NK-92 (cell line): ENCODE measurements around the gene SMARCD3.

Source experiments
- DNase-seq: peaks from one replicate; lab custom pipeline; 2025; ENCODE audit not compliant: unreplicated experiment; lab: John Stamatoyannopoulos, UW

SMARCD3 gene

DNA sequence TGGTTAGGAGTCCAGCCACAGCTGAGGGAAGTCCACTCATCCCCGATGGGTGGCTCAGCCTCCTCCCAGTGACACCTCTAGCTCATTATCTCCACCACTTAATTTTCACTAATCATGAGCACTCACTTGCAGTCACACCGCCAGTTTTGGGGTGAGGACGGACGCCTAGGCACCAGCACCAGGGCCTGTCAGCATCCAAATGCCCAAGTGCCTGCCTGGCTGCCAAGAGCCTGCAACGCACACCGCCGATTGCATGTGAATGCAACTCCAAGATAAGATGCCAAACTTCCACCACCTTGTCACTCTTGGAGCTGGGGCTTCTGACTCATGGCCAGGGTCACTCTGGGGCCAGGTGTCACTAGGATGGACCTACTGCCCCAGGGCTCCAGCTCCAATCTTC lies 24.4 kb upstream of the SMARCD3 start:
- no peak for DNase-seq

DNA sequence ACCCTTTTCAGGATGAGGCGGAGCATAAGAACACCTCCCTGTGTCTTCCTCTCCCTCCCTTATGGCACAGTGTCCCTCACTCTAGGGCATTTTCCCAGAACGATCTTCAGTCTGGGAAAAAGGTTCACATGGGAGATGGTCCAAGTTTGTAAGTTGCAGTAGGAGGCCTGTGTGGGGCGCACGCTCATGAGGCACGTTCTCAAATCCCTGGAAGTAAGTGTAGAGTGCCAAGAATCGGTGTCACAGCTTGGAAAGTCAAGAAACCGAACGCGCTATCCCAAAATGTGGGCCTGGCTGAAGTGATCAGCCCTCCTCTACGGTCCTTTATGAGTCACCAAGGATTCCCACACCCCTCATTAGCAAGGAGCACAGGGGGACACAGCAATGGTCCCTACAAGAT lies 23.9 kb upstream of the SMARCD3 start:
- DNase-seq = no peak

DNA sequence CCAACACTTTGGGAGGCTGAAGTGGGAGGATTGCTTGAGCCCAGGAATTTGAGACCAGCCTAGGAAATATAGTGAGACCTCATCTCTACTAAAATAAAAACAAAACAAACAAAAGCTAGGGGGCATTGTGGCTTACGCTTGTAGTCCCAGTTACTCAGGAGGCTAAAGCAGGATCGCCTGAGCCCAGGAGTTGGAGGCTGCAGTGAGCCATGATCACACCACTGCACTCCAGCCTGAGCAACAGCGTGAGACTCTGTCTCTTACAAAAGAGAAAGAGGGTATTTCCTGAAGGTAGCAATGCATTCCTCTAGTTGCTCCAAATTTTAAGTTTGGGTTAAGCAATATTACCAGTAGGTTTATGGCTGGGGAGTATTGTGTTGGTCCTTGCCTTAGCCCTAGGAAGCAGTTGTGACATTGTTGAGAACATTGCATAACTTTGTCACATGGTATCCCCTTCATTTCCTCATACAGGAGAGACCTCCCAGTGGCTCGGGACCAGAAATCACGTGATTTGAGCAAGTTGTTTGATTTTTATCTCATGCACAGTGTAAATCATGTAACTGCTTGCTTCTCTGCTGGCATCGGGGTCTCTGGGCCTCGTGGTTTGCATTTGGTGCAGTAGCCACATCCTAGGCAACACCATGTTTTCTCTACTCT lies 23.3 kb upstream of the SMARCD3 start:
- DNase-seq = no peak

DNA sequence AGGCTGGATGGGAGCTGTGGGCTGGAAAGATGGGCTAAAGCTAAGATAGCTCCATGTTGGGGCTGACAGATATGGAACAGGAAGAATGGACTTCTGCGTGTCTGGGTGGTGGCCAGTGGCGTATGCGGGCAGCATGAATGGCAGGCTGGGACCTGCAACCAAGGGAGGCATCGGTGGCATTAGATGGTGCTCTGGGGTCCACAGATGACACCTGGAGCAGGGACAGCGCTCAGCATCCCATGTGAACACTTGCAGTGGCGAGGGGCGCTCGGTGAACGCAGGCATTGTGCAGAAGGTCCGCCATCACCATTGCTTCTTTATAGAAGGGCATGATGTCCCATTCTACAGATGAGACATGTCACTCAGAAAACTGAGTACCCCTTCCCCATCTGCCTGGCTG lies 21.0 kb upstream of the SMARCD3 start:
- no peak for DNase-seq

DNA sequence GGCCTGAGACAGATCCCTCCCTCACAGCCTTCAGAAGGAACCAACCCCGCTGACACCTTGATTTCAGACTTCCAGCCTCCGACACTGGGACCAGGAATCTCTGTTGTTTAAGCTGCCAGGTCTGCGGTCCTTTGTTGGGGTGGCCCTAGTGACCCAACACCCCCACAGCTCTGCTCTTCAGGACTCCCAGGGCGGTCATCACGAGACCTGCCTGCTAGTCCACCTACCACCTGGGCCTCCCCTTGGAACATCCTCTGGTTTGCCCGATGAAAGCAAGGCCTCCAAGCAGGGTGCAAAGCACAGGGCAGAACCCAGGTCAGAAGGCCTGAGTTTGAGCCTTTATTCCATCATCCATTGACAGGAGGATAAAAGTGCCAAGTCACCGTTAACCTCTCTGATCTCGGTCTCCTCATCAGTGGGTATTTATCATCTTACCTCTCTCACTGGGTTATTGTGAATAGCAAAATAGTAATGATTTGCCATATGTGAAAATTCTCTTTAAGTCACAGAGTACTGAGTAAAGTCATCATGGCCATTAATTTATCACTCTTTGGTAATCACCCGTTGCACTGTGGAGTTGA lies 16.9 kb upstream of the SMARCD3 start:
- DNase-seq = no peak

DNA sequence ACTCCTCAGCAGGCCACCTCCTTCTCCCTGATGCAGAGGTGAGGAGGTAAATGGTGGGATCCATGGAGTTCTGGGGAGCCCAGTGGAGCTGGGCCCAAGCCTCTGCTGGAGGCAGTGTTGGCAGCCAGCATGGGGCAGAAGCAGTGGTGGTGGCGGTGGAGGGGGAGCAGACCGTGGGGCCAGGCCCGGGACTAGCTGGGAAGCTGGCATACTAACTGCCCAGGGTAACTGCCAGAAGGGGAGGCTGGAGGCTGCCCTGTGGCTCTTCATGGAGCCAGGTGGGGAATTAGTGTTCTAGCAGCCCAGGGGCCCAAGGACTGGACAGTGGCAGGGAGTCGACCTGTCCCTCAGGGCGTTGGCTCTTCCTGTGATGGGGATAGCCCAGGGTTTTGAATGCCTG lies 16.1 kb upstream of the SMARCD3 start:
- no peak for DNase-seq

DNA sequence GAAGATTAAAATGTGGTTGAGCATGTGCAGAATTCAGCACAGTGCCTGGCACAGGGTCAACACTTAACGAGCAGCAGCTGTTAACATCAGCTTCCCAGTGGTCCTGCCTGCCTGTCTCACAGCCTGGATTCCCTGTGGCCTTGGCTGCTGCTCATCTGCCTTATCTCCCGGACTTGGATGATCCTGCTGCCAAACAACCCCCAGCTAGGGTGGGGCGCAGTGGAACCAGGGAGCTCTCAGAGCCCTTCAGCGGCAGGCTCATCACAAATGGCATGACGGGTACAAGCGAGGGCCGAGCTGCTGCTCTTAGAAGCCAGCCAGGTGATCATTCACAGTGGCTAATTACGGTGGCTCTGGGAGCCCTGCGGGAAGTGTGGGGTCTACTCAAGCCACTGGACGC lies 13.0 kb upstream of the SMARCD3 start:
- DNase-seq = no peak

DNA sequence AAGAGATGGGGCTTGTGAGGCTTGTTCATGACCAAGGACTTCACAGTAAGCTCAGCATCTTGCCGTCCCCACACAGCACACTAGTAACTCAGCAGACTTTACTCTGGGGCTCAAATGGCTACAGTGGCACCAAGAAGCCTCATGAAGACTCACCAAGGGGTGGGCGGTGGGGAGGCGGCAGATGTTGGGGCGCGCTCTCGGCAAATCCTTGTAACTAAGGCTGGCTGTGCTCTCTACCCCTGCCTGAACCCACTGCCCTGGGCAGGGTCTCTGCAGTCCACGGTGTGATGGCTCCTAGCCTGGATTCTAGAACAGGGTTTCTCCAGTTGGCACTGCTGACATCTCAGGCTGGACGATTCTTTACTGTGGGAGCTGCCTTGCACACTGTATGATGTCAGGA lies 12.4 kb upstream of the SMARCD3 start:
- DNase-seq = no peak

DNA sequence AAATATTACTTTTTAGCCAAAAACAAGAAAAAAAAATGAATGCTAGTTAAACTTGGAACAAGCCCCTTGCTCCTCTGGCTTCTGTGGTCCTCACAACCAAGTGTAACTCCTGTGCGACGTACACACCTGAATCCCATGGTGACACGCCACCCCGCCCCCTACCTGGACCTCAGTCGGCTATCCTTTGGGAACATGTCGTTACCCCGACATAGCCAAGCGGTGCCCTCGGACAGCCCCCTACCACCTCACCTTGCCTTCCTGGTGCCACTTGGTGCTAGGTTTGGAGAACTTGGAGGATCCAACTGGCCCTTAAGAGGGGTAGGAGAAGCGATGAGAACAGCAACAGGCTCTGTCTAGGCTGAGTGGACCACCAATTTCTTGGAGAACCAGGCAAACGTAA lies 12.0 kb upstream of the SMARCD3 start:
- no peak for DNase-seq

DNA sequence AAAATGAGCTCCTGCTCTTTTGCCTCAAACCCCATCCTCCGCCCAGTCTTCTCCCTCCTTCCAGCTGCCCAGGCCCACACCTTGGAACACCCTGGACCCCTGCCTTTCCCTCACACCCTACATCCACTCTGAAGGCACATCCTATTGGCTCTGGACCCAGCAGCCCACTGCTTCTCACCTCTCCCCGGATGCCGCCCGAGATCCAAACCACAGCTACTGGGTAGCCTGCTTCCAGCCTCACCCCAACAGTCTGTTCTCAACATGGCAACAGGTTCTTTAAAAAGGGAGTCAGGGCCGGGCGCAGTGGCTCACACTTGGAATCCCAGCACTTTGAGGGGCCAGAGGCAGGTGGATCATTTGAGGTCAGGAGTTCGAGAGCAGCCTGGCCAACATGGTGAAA lies 9.5 kb upstream of the SMARCD3 start:
- no peak for DNase-seq

DNA sequence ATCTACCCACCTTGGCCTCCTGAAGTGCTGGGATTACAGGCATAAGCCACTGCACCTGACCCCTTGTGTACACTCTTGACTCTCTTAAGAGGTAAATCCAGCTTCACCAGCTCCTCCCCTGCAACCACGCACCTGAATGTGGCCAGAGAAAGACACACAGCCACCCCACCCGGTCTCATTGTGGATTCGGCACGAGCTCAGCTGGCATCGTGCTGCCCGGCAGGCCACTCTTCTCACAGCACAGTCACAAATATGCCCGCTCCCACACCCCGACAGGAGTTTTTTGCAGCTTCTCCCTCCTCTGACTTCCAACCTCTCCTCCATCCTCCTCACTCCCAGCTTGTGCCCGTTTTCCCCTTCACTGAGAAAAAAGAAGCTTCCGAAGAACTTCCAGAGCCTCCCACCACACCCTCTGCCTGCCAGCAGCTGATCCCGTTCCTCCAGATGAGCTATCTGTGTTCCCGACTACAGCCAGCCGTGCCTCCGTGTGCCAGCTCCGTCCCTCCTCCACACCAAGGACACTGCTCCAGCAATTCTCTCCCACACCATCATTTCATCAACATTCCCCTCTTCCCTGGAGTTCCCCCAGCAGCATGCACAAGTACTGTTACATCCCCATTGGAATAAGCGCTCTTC lies 8.0 kb upstream of the SMARCD3 start:
- DNase-seq = no peak

DNA sequence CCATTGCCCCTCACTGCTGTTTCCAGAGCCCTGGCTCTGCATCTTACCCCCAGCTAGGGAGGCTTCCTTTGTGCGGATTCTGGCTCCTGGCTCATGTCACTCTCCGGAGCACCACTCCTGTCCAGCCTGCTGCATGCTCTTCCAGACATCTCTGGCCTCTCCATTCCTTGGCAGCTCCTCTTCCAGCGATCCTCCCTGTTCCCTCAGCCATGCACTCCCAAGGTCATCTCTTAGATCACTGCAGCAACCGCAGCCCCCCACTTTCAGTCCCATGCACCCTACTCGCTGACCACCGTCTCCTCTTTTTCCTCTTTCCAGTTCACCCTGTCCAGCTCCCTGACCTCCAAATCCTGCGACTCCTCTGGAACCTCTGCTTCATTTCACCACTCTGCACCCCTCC lies 6.9 kb upstream of the SMARCD3 start:
- no peak for DNase-seq

DNA sequence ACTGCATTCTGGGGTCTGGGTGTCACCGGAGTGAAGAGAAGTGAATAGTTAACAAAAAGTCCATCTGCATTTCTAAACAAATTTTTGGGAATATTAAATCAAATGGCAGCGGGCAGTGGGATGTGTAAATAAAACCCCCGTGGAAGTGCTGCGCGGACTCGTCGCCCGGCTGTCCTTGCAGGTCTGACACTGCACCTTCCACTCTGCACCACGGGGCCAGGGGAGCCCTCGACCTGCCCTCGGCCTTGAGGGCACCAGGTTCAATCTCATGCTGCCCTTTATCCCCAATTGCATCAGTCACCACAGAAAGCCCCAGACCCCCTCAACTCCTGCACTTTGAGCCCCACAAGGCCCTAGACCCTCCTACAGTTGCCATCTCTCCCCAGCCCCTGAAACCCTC lies 6.4 kb upstream of the SMARCD3 start:
- DNase-seq = no peak

DNA sequence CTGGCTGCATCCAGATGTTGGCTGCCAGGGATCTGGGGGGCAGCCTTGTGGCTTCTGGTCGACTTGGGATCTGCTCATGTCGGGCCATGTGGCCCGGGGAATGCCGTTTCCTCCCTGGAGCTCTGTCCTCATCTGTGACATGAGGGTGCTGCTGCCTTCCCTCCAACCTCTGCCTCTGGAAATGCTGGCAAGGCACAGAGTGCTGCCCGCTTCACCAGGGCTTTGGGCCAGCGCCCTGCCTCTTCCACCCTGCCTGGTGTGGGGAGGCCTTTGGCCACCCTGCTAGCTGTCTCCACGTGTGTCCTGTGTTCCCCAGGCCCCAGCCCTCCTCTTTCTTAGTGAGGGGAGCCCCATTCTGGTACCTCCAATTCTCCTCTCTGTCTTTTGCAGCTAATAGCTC lies 5.8 kb upstream of the SMARCD3 start:
- DNase-seq = no peak

DNA sequence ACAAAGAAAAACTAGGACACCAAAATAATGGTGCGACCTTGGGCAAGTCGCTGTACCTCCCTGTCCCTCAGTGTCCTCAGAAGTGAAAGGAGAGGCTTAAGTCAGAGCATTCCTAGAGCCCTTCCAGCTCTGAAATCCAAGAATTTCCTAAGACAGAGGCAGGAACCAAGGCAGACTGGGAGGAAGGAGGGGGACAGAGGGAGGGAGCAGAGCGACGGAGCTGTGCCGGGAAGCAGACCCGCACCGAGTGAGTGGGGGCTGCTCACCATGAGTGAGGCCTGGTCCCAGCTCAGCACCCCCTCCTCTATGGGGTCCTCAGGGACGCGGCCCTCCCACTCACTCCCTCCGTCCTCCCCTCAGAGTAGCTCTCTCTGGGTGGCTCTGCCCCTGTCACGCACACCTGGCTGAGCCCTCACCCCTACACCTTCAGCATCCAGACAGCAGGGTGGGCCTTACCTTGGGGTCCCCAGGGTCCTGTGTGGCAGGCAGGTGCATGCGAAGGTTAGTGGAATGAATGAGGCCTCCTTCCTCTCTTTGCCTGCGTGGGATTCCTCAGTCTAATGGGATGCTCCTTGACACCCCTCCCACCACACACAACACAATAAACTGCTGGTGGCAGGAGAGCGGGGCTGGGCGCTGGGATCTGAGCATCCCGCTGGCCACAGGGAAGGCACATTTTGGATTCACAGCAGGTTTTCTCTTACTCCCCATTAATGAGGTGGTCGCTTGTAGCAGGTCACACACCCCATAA lies 4.6 kb upstream of the SMARCD3 start:
- DNase-seq = no peak

DNA sequence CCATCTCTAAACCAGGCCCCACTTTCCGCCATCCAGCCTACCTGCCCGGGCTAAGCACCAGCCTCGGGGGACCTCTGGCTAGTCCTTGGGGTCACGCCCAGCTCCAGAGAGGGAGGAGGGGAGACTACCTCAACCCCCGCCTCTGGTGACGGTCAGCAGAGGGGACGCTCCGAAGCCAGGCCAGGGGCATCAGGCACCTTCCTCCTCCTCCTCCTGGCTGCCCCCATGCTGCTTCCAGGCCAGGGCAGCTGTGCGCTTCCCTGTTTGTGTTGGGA lies 4.0 kb upstream of the SMARCD3 start:
- no peak for DNase-seq

DNA sequence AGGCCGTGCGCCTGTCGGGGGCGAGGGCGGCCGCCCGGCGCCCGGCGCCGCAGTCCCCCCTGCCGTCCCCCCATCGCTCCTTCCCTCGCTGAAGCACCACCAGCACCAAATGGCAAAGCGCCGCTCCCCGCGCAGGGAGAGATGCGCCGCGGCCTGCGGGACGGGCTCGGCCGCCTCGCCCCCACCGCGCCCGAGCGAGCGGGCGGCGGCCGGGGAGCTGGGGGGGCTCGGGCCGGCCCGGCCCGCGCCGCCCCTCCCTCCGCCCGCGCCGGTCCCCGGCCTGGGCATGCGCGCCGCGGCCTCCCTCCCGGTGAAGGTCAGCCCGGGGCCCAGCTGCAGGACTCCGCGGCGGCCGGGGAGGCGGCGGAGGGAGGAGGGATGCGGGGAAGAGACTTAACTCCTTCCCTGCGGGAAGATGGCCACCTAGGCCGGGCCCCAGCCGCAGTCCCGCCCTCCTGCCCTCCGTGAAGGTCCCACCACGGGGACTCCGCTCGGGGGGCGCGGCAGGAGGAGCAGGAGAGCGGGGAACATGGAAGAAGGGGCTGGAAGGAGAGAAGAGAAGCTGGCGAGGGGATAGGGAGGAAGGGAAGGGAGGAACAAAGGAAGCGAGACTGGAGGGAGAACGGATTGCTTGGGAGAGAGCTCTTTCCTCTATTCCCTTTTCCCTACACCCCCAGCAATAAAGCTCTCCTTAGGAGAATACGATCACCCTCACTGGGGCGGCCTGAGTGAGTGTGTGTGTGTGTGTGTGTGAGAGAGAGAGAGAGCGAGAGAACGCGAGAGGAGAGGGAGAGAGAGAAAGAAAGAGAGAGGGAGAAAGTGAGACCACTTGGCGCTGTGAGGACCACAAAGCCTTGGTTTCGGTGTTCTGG lies 3.4 kb upstream of the SMARCD3 start:
- no peak for DNase-seq

DNA sequence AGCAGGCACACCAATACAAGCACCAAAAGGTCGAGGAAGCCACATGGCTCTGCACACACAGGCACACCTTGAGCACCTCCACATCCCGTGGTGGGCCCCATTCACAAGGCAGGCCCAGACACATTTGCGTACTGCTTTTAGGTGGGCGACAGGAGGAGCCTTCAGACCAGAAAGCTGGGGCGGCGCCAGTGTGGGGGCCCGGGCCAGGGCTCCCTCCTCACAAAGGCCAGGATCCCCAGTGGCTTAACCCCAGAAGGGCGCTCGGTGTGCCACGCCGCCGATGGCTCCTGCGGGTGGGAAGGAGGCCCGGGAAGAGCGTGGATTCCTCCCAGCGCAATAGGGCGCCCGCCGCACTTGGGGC lies 2.8 kb upstream of the SMARCD3 start:
- no peak for DNase-seq

DNA sequence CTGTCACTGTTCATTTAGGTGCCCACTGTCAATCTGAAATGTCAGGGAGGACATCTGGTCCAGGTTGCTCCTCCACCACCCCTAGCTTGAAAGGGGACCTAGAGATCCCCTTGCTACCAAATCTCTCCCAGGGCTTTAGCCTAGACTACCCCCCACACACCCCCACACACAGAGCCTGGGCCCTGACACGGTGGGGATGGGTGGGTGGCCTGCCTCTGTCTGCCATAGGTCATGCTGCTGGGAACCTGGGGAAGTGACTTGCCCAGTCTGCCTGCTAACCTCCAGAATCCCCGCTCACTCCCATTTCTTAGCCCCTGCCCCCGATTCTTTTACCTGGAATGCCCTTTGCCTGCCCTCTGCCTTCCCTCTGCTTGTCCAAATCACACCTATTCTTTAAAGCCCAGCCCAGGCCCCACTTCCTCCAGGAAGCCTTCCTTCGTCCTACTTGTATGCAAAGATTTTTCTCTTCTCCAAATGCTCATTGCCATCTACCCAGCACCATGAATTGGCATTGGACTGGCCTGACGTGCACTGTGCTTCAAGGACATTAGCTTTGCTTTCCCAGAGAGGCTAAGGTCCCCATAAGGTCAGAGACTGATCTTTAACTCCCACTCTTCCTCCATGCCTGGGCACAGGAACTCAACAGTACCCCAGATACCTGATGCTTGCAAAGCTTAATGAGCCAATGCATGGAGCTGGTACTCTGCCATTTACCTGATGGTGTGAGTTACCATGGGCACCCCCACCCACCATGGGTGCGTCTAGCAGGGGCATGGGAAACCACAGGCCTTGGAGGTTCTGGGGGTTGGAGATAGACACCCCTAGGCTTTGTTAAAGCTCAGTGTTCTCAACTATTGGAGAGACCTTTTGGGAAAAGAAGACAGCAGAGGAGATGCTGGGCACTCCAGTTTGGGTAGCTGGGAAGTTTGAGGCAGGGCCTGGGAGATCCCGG lies 2.0 kb upstream of the SMARCD3 start:
- DNase-seq = no peak

DNA sequence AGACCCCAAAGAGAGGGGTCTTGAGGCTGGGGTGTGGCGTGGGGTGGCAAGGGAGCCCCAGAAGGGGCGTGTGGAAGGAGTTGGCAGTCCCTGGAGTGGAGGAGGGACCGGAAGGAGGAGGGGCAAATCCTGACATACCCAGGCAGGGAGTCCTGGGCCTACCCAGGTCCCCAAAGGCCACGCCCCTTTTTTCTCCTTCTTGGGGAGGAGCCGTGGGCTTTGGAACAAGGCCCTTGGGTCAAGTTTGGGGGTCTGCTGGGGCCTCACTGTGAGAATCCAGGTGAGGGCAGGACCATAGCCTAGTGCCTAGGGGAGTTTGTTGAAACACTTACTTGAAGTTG lies 1.2 kb upstream of the SMARCD3 start:
- DNase-seq = no peak
